ENCODE measurements around the gene HMG20B. TPM values are rescaled to one million over a fixed set of nuclear protein-coding genes. Genes with fewer than 3 reads are reported as not detected.

HMG20B gene
- polyA plus RNA-seq, 1 donor from 2014 or later, result 22.6 TPM

DNA sequence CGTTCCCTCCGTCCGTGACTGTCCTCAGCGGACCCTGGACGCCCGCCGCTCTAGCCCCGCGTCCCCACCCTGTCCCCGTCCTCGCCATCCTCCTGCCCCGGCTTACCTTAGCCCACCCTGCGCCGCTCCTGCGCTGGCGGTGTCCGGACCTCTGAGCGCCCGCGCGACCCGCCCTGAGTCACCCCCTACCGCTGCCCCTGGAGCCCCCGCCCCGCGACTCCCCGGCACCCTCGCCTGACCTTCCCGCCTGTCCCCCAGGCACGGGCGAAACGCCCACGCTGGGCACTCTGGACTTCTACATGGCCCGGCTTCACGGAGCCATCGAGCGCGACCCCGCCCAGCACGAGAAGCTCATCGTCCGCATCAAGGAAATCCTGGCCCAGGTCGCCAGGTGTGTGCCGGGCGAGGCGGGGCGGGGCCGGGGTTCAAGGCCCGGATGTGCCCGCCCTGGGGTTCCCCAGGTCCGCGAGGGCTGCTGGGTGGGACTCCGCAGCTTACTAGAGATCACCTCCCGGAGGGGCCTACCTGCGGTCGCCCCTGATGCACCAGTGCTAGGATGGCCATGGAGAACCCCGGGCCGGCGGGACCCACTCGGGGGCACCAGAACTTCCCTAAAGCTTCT is 5.1 kb downstream of the HMG20B start:
- Histone ChIP-seq H2AFZ (ENCODE audit: low read depth, low read length) (no peak overlapping the region), H3K27me3 (ENCODE audit: insufficient read depth, low read depth, low read length) (no peaks in the 10 kb centered on the region), H3F3A (ENCODE audit: insufficient read depth, low read length, poor library complexity, severe bottlenecking) (no peaks in the 10 kb centered on the region), H4K20me1 (ENCODE audit: insufficient read depth) (no peaks in the 10 kb centered on the region), H3K79me2 (replicated peaks; ENCODE audit: insufficient read depth, low read length) (no peaks in the 10 kb centered on the region), H3K4me2 (ENCODE audit: low read length) (no peak overlapping the region), H3K4me3 (ENCODE audit: low read length) (no peak overlapping the region), H3K27ac (ENCODE audit: low read length) (no peak overlapping the region), H3K36me3 (ENCODE audit: insufficient read depth, low read length) (no peaks in the 10 kb centered on the region), H3K9me2 (ENCODE audit: insufficient read depth, low read length) (no peaks in the 10 kb centered on the region), H3K9me3 (ENCODE audit: low read length) (no peaks in the 10 kb centered on the region), H3K9ac (ENCODE audit: low read length) (no peak overlapping the region)
- no peak for TF ChIP-seq SMC3 (conservative IDR thresholded peaks at IDR 0.05; ENCODE audit: poor library complexity)
- TF ChIP-seq EZH2 (IDR thresholded peaks at IDR 0.05; ENCODE audit: borderline replicate concordance, insufficient read depth, low read length, poor library complexity, severe bottlenecking), result no peak
- TF ChIP-seq RAD21 (conservative IDR thresholded peaks at IDR 0.05), result no peak

GRCh38 chr19:3578390-3578789 is 5.6 kb downstream of the HMG20B start:
- Histone ChIP-seq H3K9me3 (ENCODE audit: low read length) (no peaks in the 10 kb centered on the region), H3K79me2 (replicated peaks; ENCODE audit: insufficient read depth, low read length) (no peaks in the 10 kb centered on the region), H3K9ac (ENCODE audit: low read length) (no peak overlapping the region), H3F3A (ENCODE audit: insufficient read depth, low read length, poor library complexity, severe bottlenecking) (no peaks in the 10 kb centered on the region), H3K27me3 (ENCODE audit: insufficient read depth, low read depth, low read length) (no peaks in the 10 kb centered on the region), H2AFZ (ENCODE audit: low read depth, low read length) (no peak overlapping the region), H3K36me3 (ENCODE audit: insufficient read depth, low read length) (no peaks in the 10 kb centered on the region), H3K4me2 (ENCODE audit: low read length) (no peak overlapping the region), H3K4me3 (ENCODE audit: low read length) (no peak overlapping the region), H4K20me1 (ENCODE audit: insufficient read depth) (no peaks in the 10 kb centered on the region), H3K9me2 (ENCODE audit: insufficient read depth, low read length) (no peaks in the 10 kb centered on the region), H3K27ac (ENCODE audit: low read length) (no peak overlapping the region)
- TF ChIP-seq POLR2AphosphoS5 (IDR thresholded peaks at IDR 0.05) (no peak), EZH2 (IDR thresholded peaks at IDR 0.05; ENCODE audit: borderline replicate concordance, insufficient read depth, low read length, poor library complexity, severe bottlenecking) (no peak), TAF1 (IDR thresholded peaks at IDR 0.05; ENCODE audit: low read depth) (no peak), SMC3 (conservative IDR thresholded peaks at IDR 0.05; ENCODE audit: poor library complexity) (no peak), MXI1 (conservative IDR thresholded peaks at IDR 0.05; ENCODE audit: poor library complexity, severe bottlenecking) (no peak), REST (IDR thresholded peaks at IDR 0.05; ENCODE audit: borderline replicate concordance) (no peak), EP300 (conservative IDR thresholded peaks at IDR 0.05; ENCODE audit: poor library complexity, severe bottlenecking) (no peak), RAD21 (conservative IDR thresholded peaks at IDR 0.05) (no peak)
- TF ChIP-seq, protein P1, sequence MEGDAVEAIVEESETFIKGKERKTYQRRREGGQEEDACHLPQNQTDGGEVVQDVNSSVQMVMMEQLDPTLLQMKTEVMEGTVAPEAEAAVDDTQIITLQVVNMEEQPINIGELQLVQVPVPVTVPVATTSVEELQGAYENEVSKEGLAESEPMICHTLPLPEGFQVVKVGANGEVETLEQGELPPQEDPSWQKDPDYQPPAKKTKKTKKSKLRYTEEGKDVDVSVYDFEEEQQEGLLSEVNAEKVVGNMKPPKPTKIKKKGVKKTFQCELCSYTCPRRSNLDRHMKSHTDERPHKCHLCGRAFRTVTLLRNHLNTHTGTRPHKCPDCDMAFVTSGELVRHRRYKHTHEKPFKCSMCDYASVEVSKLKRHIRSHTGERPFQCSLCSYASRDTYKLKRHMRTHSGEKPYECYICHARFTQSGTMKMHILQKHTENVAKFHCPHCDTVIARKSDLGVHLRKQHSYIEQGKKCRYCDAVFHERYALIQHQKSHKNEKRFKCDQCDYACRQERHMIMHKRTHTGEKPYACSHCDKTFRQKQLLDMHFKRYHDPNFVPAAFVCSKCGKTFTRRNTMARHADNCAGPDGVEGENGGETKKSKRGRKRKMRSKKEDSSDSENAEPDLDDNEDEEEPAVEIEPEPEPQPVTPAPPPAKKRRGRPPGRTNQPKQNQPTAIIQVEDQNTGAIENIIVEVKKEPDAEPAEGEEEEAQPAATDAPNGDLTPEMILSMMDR (IDR thresholded peaks at IDR 0.05; ENCODE audit: poor library complexity, severe bottlenecking), result no peak
